Measurements from ENCODE around the gene SEC24D.
A peak's percentile ranks its signal among the peaks of the same experiment; 100 is the strongest.

The SEC24D gene

GRCh38 chr4:118839221-118839927 is 3.4 kb upstream of the SEC24D start:
- no peaks in the 10 kb centered on the region for H3K9me3 ChIP-seq (ENCODE audit: low read length)
- H3K4me1 ChIP-seq (ENCODE audit: insufficient read depth, low read length) = peaks cover 10% of the 10 kb centered on the region
- no peak overlapping the region for H3K27ac ChIP-seq (ENCODE audit: low read depth, low read length)
- H3K9ac ChIP-seq (ENCODE audit: low read length) = no peak overlapping the region
- H3K4me3 ChIP-seq (ENCODE audit: low read depth in 1 of 2, low read length in 2 of 2) = no peak overlapping the region
- no peaks in the 10 kb centered on the region for H3K36me3 ChIP-seq (ENCODE audit: insufficient read depth, low read length)
- H3K27me3 ChIP-seq (ENCODE audit: control insufficient read depth in 1 of 2, insufficient read depth in 2 of 2, low read length in 2 of 2) = no peaks in the 10 kb centered on the region

DNA sequence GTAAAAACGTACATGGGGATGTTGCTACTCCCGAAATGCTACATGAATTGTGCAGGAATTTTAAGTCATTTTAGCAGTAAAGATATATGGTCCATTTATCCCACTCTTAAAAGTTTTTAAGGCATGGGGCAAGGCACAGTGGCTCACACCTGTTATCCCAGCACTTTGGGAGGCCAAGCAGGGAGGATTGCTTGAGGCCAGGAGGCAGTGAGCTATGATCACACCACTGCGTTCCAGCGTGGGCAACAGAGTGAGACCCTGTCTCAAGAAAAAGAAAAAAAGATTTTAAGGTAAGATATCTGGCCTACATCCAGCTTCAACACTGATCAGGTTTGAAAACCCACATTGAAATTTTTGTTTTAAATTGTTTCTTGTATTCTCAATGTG is 1.2 kb upstream of the SEC24D start:
- Histone ChIP-seq H3K9ac (ENCODE audit: low read length) (no peak overlapping the region), H3K4me3 (ENCODE audit: low read depth in 1 of 2, low read length in 2 of 2) (no peak overlapping the region), H3K27ac (ENCODE audit: low read depth, low read length) (no peak overlapping the region)

DNA sequence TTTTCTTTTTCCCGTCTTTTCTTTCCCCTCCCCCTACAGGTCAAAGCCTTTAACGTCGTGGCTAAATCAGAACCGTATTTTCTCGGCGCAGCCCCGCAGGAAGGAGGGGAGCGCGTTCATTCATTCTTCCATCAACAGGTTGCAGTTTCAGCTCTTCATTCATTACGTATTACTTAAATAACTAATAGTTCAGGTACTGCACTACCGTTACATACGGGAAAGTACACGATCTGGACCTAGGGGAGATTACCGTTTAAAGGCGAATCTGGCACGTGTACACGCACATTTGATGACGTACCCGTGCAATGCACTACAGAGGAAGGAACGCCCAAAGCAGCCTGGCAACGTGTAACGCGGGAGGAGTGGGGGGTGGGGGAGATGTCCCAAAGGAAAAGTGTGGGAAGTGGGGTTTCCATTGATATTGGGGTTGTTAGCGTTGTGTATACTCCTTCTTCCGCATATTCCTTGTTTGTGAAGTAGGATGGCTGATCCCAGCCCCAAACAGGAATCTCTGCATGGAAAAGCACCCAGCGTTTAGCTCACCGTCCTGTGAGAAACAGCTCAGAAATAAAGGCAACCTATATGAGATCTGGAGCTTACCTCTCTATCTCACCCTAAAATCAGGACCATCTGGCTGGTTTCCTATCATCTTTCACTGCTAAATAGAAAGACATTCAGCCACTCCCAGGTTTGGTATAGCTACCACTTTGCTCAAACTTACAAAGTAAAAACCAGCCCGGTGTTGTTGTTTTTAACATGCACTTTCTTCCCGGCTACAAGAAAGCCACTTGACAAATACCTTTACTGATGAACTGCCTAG is 585 bp upstream of the SEC24D start:
- Histone ChIP-seq H3K27ac (ENCODE audit: low read depth, low read length) (peak overlapping the region; percentile 95), H3K9ac (ENCODE audit: low read length) (peak overlapping the region; percentile 51), H3K4me3 (ENCODE audit: low read depth in 1 of 2, low read length in 2 of 2) (peak overlapping the region; percentile 75 to 89), H3K27me3 (ENCODE audit: control insufficient read depth in 1 of 2, insufficient read depth in 2 of 2, low read length in 2 of 2) (no peaks in the 10 kb centered on the region), H3K4me1 (ENCODE audit: insufficient read depth, low read length) (peaks cover 17% of the 10 kb centered on the region), H3K9me3 (ENCODE audit: low read length) (no peaks in the 10 kb centered on the region), H3K36me3 (ENCODE audit: insufficient read depth, low read length) (peaks cover 11% of the 10 kb centered on the region)

More for the DNA sequence above, 1.2 kb upstream of the SEC24D start:
- peaks cover 17% of the 10 kb centered on the region for H3K4me1 ChIP-seq (ENCODE audit: insufficient read depth, low read length)
- H3K27me3 ChIP-seq (ENCODE audit: control insufficient read depth in 1 of 2, insufficient read depth in 2 of 2, low read length in 2 of 2) = no peaks in the 10 kb centered on the region
- H3K9me3 ChIP-seq (ENCODE audit: low read length) = no peaks in the 10 kb centered on the region
- peaks cover 7% of the 10 kb centered on the region for H3K36me3 ChIP-seq (ENCODE audit: insufficient read depth, low read length)

DNA sequence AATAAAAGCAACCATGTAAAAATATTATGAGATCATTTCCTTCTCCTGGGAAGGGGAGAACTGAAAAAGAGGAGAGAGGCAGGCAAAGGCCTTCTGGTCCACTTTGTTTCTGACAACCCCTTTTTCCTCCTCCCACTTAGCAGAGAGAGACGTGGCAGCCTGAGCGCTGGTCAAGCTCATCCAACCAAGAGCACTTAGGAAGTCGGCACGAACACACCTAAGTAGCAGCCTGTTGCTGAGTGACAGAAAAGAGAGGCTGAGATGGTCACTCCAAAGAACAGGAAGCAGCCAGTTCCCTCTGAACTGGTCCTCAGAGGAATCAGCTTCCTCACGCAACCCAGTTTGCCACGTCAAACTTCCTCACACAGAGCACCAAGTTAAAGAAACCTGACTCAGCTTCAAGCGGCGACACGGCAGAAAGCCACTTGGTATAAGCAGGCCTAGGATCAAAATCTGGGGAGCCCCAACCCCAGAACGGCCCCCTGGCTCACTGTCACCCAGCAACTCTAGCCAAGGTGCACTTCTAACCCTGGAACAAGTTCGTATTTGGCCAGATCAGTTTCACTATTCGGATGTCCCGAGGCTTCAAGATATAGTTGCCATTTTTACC is 861 bp downstream of the SEC24D start:
- Histone ChIP-seq H3K27ac (ENCODE audit: low read depth, low read length) (peak overlapping the region; percentile 95), H3K4me1 (ENCODE audit: insufficient read depth, low read length) (peaks cover 21% of the 10 kb centered on the region), H3K9ac (ENCODE audit: low read length) (peak overlapping the region; percentile 96), H3K36me3 (ENCODE audit: insufficient read depth, low read length) (peaks cover 15% of the 10 kb centered on the region), H3K4me3 (ENCODE audit: low read depth in 1 of 2, low read length in 2 of 2) (peak overlapping the region; percentile 75 to 89), H3K27me3 (ENCODE audit: control insufficient read depth in 1 of 2, insufficient read depth in 2 of 2, low read length in 2 of 2) (no peaks in the 10 kb centered on the region), H3K9me3 (ENCODE audit: low read length) (no peaks in the 10 kb centered on the region)

DNA sequence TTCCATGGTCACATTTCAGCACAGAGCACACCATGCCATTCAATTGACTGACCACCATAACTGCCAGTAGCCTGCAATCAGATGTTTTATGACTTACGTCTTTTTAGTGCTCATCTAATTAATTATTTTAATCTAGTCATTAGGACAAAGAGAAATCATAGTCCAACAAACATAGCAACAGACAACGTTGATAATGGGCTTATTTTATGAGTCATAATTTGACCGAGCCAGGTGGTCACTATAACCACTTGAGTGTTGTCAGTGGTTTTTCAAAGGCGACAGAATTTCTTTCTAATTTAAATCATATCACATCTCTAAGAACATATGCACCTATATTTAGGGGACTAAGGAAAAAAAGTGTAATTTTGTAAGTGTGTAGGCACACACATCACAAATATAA is 1.9 kb downstream of the SEC24D start:
- Histone ChIP-seq H3K4me3 (ENCODE audit: low read depth in 1 of 2, low read length in 2 of 2) (peak overlapping the region in 1 of 2 donors; percentile 75), H3K36me3 (ENCODE audit: insufficient read depth, low read length) (peaks cover 15% of the 10 kb centered on the region), H3K9me3 (ENCODE audit: low read length) (no peaks in the 10 kb centered on the region), H3K27ac (ENCODE audit: low read depth, low read length) (no peak overlapping the region), H3K9ac (ENCODE audit: low read length) (no peak overlapping the region), H3K27me3 (ENCODE audit: control insufficient read depth in 1 of 2, insufficient read depth in 2 of 2, low read length in 2 of 2) (no peaks in the 10 kb centered on the region), H3K4me1 (ENCODE audit: insufficient read depth, low read length) (peaks cover 21% of the 10 kb centered on the region)

- H3K36me3 ChIP-seq (ENCODE audit: insufficient read depth, low read length) = peaks cover 15% of the 10 kb centered on the region
- H3K4me3 ChIP-seq (ENCODE audit: low read depth in 1 of 2, low read length in 2 of 2) = no peak overlapping the region
- no peaks in the 10 kb centered on the region for H3K9me3 ChIP-seq (ENCODE audit: low read length)
- peaks cover 21% of the 10 kb centered on the region for H3K4me1 ChIP-seq (ENCODE audit: insufficient read depth, low read length)
- H3K9ac ChIP-seq (ENCODE audit: low read length) = no peak overlapping the region
- H3K27me3 ChIP-seq (ENCODE audit: control insufficient read depth in 1 of 2, insufficient read depth in 2 of 2, low read length in 2 of 2) = no peaks in the 10 kb centered on the region
- H3K27ac ChIP-seq (ENCODE audit: low read depth, low read length) = no peak overlapping the region
Observed at GRCh38 chr4:118833192-118833820, 2.6 kb downstream of the SEC24D start.

DNA sequence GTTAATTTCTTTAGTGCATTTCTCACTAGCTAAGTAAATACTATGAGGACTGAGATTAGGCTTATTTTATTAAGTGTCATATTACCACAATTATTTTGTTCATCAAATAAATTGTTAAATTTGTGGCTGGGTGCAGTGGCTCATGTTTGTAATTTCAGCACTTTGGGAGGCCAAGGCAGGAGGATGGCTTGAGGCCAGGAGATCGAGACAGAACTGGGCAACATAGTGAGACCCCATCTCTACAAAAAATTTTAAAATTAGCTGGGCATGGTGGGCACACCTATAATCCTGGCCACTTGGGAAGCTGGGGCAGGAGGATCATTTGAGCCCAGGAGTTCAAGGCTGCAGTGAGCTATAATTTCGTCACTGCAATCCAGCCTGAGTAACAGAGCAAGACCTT is 6.8 kb downstream of the SEC24D start:
- no peak overlapping the region for H3K4me3 ChIP-seq (ENCODE audit: low read depth in 1 of 2, low read length in 2 of 2)
- no peaks in the 10 kb centered on the region for H3K27me3 ChIP-seq (ENCODE audit: control insufficient read depth in 1 of 2, insufficient read depth in 2 of 2, low read length in 2 of 2)
- peaks cover 20% of the 10 kb centered on the region for H3K36me3 ChIP-seq (ENCODE audit: insufficient read depth, low read length)
- H3K9ac ChIP-seq (ENCODE audit: low read length) = no peak overlapping the region
- peaks cover 16% of the 10 kb centered on the region for H3K4me1 ChIP-seq (ENCODE audit: insufficient read depth, low read length)
- H3K27ac ChIP-seq (ENCODE audit: low read depth, low read length) = no peak overlapping the region
- H3K9me3 ChIP-seq (ENCODE audit: low read length) = no peaks in the 10 kb centered on the region

DNA sequence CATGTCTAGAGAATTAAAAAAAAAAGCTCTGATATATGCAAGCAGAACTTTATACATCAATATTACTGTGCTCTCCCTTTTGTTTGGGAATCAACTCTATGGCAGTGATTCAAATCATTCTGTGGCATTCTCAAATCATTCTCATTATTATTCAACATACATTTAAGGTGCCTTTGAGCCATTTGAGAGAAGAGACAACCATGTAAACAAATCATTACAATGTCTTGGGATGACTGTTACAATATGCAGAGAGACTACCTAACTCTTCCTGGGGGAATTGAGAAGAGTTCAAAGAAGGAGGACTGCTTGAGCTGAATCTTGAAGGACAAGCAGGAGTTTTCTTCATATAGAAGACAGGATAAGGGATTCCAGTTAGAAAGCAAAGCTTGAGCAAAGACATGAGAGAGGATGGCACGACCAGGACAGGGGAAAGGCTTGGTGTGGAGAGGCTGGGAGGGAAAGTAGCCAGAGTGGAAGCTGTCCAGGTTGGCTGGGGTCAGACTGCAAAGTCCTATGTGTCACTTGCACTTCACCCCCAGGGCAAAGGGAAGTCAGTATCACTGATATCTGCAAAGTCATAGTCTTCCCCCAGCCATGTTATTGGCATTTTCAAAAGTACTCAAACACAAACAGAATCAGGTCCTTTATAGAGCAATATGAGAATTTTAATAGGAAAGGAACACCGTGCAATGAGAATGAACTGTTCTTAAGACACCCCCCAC is 9.0 kb downstream of the SEC24D start:
- H3K27ac ChIP-seq (ENCODE audit: low read depth, low read length) = no peak overlapping the region
- H3K4me1 ChIP-seq (ENCODE audit: insufficient read depth, low read length) = peaks cover 17% of the 10 kb centered on the region
- H3K4me3 ChIP-seq (ENCODE audit: low read depth in 1 of 2, low read length in 2 of 2) = no peak overlapping the region
- H3K9ac ChIP-seq (ENCODE audit: low read length) = no peak overlapping the region
- H3K27me3 ChIP-seq (ENCODE audit: control insufficient read depth in 1 of 2, insufficient read depth in 2 of 2, low read length in 2 of 2) = no peaks in the 10 kb centered on the region
- no peaks in the 10 kb centered on the region for H3K9me3 ChIP-seq (ENCODE audit: low read length)
- peaks cover 23% of the 10 kb centered on the region for H3K36me3 ChIP-seq (ENCODE audit: insufficient read depth, low read length)

DNA sequence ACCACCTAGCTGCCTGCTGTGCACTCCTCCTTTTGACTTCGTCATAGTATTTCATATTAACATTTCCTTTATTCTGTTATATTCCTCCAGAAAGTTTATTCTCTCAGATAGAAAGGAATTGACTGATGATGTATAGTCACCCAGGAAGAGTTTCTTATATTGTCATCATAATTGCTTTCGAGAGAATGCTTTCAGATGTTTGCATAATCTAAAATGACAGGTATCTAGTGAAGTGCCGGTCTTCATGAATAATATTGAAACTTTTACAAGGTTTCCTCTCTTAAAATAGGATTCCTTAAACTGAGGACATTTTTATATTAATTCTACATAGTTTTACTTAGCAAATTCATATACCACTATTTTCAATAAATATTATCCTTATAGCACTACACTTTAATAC is 10.1 kb downstream of the SEC24D start:
- H3K36me3 ChIP-seq (ENCODE audit: insufficient read depth, low read length) = peaks cover 17% of the 10 kb centered on the region
- no peak overlapping the region for H3K27ac ChIP-seq (ENCODE audit: low read depth, low read length)
- no peak overlapping the region for H3K9ac ChIP-seq (ENCODE audit: low read length)
- H3K9me3 ChIP-seq (ENCODE audit: low read length) = no peaks in the 10 kb centered on the region
- H3K4me3 ChIP-seq (ENCODE audit: low read depth in 1 of 2, low read length in 2 of 2) = no peak overlapping the region
- peaks cover 12% of the 10 kb centered on the region for H3K4me1 ChIP-seq (ENCODE audit: insufficient read depth, low read length)
- H3K27me3 ChIP-seq (ENCODE audit: control insufficient read depth in 1 of 2, insufficient read depth in 2 of 2, low read length in 2 of 2) = no peaks in the 10 kb centered on the region

DNA sequence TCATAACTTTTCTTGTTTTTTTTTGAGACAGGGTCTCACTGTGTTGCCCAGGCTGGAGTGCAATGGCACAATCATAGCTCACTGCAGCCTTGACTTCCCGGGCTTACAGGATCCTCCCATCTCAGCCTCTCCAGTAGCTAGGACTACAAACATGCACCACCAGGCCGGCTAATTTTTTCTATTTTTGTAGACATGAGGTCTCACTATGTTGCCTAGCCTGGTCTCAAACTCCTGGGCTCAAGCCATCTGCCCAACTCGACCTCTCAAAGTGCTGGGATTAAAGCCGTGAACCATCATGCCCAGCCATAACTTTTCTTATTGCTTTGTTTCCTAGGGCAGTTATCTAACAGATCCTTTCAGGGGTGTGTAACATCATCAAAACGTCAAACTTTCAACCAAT is 11.8 kb downstream of the SEC24D start:
- Histone ChIP-seq H3K4me3 (ENCODE audit: low read depth in 1 of 2, low read length in 2 of 2) (no peak overlapping the region), H3K27ac (ENCODE audit: low read depth, low read length) (no peak overlapping the region), H3K9ac (ENCODE audit: low read length) (no peak overlapping the region), H3K4me1 (ENCODE audit: insufficient read depth, low read length) (peaks cover 12% of the 10 kb centered on the region), H3K36me3 (ENCODE audit: insufficient read depth, low read length) (peaks cover 17% of the 10 kb centered on the region), H3K9me3 (ENCODE audit: low read length) (no peaks in the 10 kb centered on the region), H3K27me3 (ENCODE audit: control insufficient read depth in 1 of 2, insufficient read depth in 2 of 2, low read length in 2 of 2) (no peaks in the 10 kb centered on the region)

GRCh38 chr4:118823471-118823870 is 12.5 kb downstream of the SEC24D start:
- Histone ChIP-seq H3K9me3 (ENCODE audit: low read length) (no peaks in the 10 kb centered on the region), H3K9ac (ENCODE audit: low read length) (no peak overlapping the region), H3K27ac (ENCODE audit: low read depth, low read length) (no peak overlapping the region), H3K36me3 (ENCODE audit: insufficient read depth, low read length) (peaks cover 17% of the 10 kb centered on the region), H3K27me3 (ENCODE audit: control insufficient read depth in 1 of 2, insufficient read depth in 2 of 2, low read length in 2 of 2) (no peaks in the 10 kb centered on the region), H3K4me1 (ENCODE audit: insufficient read depth, low read length) (peaks cover 12% of the 10 kb centered on the region), H3K4me3 (ENCODE audit: low read depth in 1 of 2, low read length in 2 of 2) (no peak overlapping the region)

All from muscle layer of colon (tissue), 2 donors.